NCI-H524 treated with DMSO at 0.1 percent for 48 hours (cell line): Measurements from ENCODE around the gene BCL11B.

Experiments
- DNase-seq: peaks from one replicate; lab custom pipeline; 2025; lab: John Stamatoyannopoulos, UW

BCL11B gene

GRCh38 chr14:99254328-99255009 is 17.5 kb downstream of the BCL11B start:
- DNase-seq, result no peak

GRCh38 chr14:99253890-99254289 is 18.1 kb downstream of the BCL11B start:
- DNase-seq, result no peak

GRCh38 chr14:99252940-99253868 is 18.8 kb downstream of the BCL11B start:
- no peak for DNase-seq

GRCh38 chr14:99252443-99252939 is 19.5 kb downstream of the BCL11B start:
- no peak for DNase-seq

- no peak for DNase-seq
Observed at GRCh38 chr14:99251721-99252120, 20.3 kb downstream of the BCL11B start.

- DNase-seq, result no peak
Observed at GRCh38 chr14:99250636-99251208, 21.3 kb downstream of the BCL11B start.

- DNase-seq, result no peak
Observed at GRCh38 chr14:99249389-99249788, 22.6 kb downstream of the BCL11B start.

GRCh38 chr14:99248761-99249171 is 23.2 kb downstream of the BCL11B start:
- no peak for DNase-seq

- DNase-seq, result no peak
Observed at GRCh38 chr14:99247772-99248171, 24.2 kb downstream of the BCL11B start.

GRCh38 chr14:99247101-99247729 is 24.8 kb downstream of the BCL11B start:
- DNase-seq, result no peak

- DNase-seq, result no peak
Observed at GRCh38 chr14:99246536-99247097, 25.4 kb downstream of the BCL11B start.

- DNase-seq, result no peak
Observed at GRCh38 chr14:99245564-99246511, 26.2 kb downstream of the BCL11B start.

GRCh38 chr14:99244941-99245563 is 26.9 kb downstream of the BCL11B start:
- DNase-seq, result no peak

GRCh38 chr14:99244367-99244901 is 27.6 kb downstream of the BCL11B start:
- DNase-seq, result no peak

- no peak for DNase-seq
Observed at GRCh38 chr14:99242816-99243721, 28.9 kb downstream of the BCL11B start.

GRCh38 chr14:99242238-99242637 is 29.8 kb downstream of the BCL11B start:
- DNase-seq, result no peak

GRCh38 chr14:99241325-99242010 is 30.5 kb downstream of the BCL11B start:
- DNase-seq, result no peak

GRCh38 chr14:99240627-99241324 is 31.2 kb downstream of the BCL11B start:
- DNase-seq, result no peak
